Endothelial cell (in vitro differentiated cells): ENCODE results near the gene GPC3. TPM values are rescaled to one million over a fixed set of nuclear protein-coding genes. Genes with fewer than 3 reads are reported as not detected.

ENCODE experiments used
- DNase-seq: peaks from one replicate; pipeline ENCODE4 v3.0.0; 2021; ENCODE audit warnings: low spot score
- H3K27ac Mint-ChIP-seq: one replicate; pipeline ENCODE4 v1.8.0; 2021; ENCODE audit warnings: mixed read lengths, inconsistent platforms; ENCODE audit not compliant: unreplicated experiment
- H3K27me3 Mint-ChIP-seq: one replicate; pipeline ENCODE4 v1.8.0; 2021; ENCODE audit warnings: mild to moderate bottlenecking, moderate library complexity, mixed read lengths, inconsistent platforms; ENCODE audit not compliant: unreplicated experiment
- H3K36me3 Mint-ChIP-seq: one replicate; pipeline ENCODE4 v1.8.0; 2021; ENCODE audit warnings: mild to moderate bottlenecking, low read depth, mixed read lengths, inconsistent platforms; ENCODE audit not compliant: unreplicated experiment
- H3K4me1 Mint-ChIP-seq: one replicate; pipeline ENCODE4 v1.8.0; 2021; ENCODE audit warnings: mild to moderate bottlenecking, mixed read lengths, inconsistent platforms; ENCODE audit not compliant: unreplicated experiment
- H3K4me3 Mint-ChIP-seq: one replicate; pipeline ENCODE4 v1.8.0; 2021; ENCODE audit warnings: mild to moderate bottlenecking, mixed read lengths, inconsistent platforms; ENCODE audit not compliant: unreplicated experiment
- H3K9me3 Mint-ChIP-seq: one replicate; pipeline ENCODE4 v1.8.0; 2021; ENCODE audit warnings: mixed read lengths, inconsistent platforms; ENCODE audit not compliant: unreplicated experiment
- CTCF ChIP-seq: fragments of 200-600 bp; sonication (generic); IDR thresholded peaks from one replicate; pipeline ENCODE4 v1.5.0; 2021; ENCODE audit warnings: antibody characterized with exemption; ENCODE audit not compliant: unreplicated experiment
- total RNA-seq: library from RNA; stranded (reverse); fragmentation: NEBNext Ultra II Directional; extraction: Animal tissue kit (Norgen Biotek cat#: 25700); gene quantifications from one replicate; pipeline ENCODE4 v1.2.1, GENCODE V29; 2021; ENCODE audit not compliant: unreplicated experiment

The GPC3 gene
- total RNA-seq, 1 donor from 2014 or later = 4.7 TPM

GRCh38 chrX:133926099-133926498 lies 59.3 kb downstream of the GPC3 start:
- Mint-ChIP-seq H3K27me3 (no peaks in the 10 kb centered on the region), H3K9me3 (no peaks in the 10 kb centered on the region), H3K36me3 (no peaks in the 10 kb centered on the region), H3K4me1 (peaks cover 10% of the 10 kb centered on the region), H3K4me3 (no peak overlapping the region), H3K27ac (no peak overlapping the region)
- TF ChIP-seq CTCF = no peak
- DNase-seq = no peak

DNA sequence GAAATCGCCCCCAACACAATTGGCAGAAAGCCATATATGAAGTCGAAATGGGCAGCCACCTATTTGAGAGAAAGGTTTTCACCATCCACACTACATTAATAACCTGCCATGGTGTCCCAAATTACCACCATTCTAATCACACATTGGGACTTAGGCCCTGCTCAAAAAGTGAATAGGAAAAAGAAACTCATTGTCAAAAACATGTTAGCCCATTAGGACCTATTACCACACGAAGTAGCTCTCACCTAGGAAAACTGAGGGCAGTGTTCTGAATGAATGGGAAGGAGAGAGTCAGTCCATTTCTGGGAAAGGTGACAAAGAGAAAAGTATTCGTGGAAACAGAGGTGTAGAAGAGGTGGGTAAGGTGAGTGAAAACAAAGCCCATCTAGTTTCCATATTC lies 60.8 kb downstream of the GPC3 start:
- Mint-ChIP-seq H3K9me3 (no peaks in the 10 kb centered on the region), H3K4me1 (peaks cover 10% of the 10 kb centered on the region), H3K4me3 (no peak overlapping the region), H3K27ac (no peak overlapping the region), H3K27me3 (no peaks in the 10 kb centered on the region), H3K36me3 (no peaks in the 10 kb centered on the region)
- no peak for TF ChIP-seq CTCF
- no peak for DNase-seq

DNA sequence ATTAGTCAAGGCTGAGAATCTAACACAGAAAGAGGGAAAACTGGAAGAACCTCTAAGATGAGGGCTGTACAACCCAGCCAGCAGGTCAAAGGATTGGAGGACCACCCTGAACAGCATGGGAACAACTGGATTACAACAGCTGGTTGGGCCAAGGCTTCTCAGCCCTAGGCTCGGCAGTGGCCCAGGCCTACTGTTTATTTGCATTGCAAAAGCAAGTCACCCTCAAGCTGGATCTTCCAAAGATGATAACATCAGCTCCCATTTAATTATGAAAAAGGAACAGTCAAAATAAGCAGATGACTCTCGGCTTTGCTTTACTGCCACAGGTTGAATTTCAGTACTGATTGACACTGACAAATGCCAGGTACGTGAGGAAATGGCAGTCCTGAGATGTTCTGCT lies 61.8 kb downstream of the GPC3 start:
- no peak for TF ChIP-seq CTCF
- DNase-seq = no peak
- H3K4me1 Mint-ChIP-seq = peaks cover 10% of the 10 kb centered on the region
- H3K9me3 Mint-ChIP-seq = no peaks in the 10 kb centered on the region
- H3K27me3 Mint-ChIP-seq = no peaks in the 10 kb centered on the region
- no peaks in the 10 kb centered on the region for H3K36me3 Mint-ChIP-seq
- H3K4me3 Mint-ChIP-seq = no peak overlapping the region
- no peak overlapping the region for H3K27ac Mint-ChIP-seq

- Mint-ChIP-seq H3K4me3 (no peak overlapping the region), H3K9me3 (no peaks in the 10 kb centered on the region), H3K27ac (no peak overlapping the region), H3K4me1 (peaks cover 10% of the 10 kb centered on the region), H3K36me3 (no peaks in the 10 kb centered on the region), H3K27me3 (peaks cover 1% of the 10 kb centered on the region)
- TF ChIP-seq CTCF = no peak
- DNase-seq = no peak
These were observed 62.3 kb downstream of the GPC3 start for GRCh38 chrX:133923113-133923512.

- H3K27ac Mint-ChIP-seq = no peak overlapping the region
- H3K4me1 Mint-ChIP-seq = peaks cover 10% of the 10 kb centered on the region
- TF ChIP-seq CTCF = no peak
- H3K27me3 Mint-ChIP-seq = peaks cover 1% of the 10 kb centered on the region
- no peak for DNase-seq
- H3K36me3 Mint-ChIP-seq = no peaks in the 10 kb centered on the region
- no peaks in the 10 kb centered on the region for H3K9me3 Mint-ChIP-seq
- no peak overlapping the region for H3K4me3 Mint-ChIP-seq
These were observed 63.0 kb downstream of the GPC3 start for GRCh38 chrX:133922390-133922771.
